Esophagus (tissue), 2 donors: ENCODE results near the gene SMOC1. TPM values are rescaled to one million over a fixed set of nuclear protein-coding genes. Genes with fewer than 3 reads are reported as not detected.

Experiments used
- H3K27ac ChIP-seq, 2 donors: one replicate each; pipeline ENCODE4 v1.5.1; 2013; ENCODE audit warnings: low read depth in 2 of 2, mild to moderate bottlenecking in 2 of 2, inconsistent platforms in 1 of 2, low read length in 1 of 2, moderate library complexity in 1 of 2
- H3K27me3 ChIP-seq, 2 donors: one replicate each; pipeline ENCODE4 v1.6.1; 2013; ENCODE audit warnings: low read length in 2 of 2, control low read depth in 1 of 2, mild to moderate bottlenecking in 1 of 2; ENCODE audit not compliant: insufficient read depth in 2 of 2, control insufficient read depth in 1 of 2
- H3K36me3 ChIP-seq, 2 donors: one replicate each; pipeline ENCODE4 v1.6.1; 2013; ENCODE audit warnings: low read length in 1 of 2; ENCODE audit not compliant: control insufficient read depth in 2 of 2, insufficient read depth in 2 of 2
- H3K4me1 ChIP-seq, 2 donors: one replicate each; pipeline ENCODE4 v1.6.1; 2013; ENCODE audit warnings: low read length in 1 of 2; ENCODE audit not compliant: control insufficient read depth in 2 of 2, insufficient read depth in 2 of 2
- H3K4me3 ChIP-seq, 2 donors: one replicate each; pipeline ENCODE4 v1.5.1; 2013; ENCODE audit warnings: low read length in 2 of 2, mild to moderate bottlenecking in 2 of 2, low read depth in 1 of 2, moderate library complexity in 1 of 2
- H3K9me3 ChIP-seq, 2 donors: one replicate each; pipeline ENCODE4 v1.6.1; 2013; ENCODE audit warnings: mild to moderate bottlenecking in 2 of 2, low read depth in 1 of 2, low read length in 1 of 2, moderate library complexity in 1 of 2; ENCODE audit not compliant: control insufficient read depth in 2 of 2, insufficient read depth in 1 of 2
- WGBS, 2 donors: extraction: QIAGEN DNeasy Blood & Tissue Kit; methylation state at CpG; one replicate each; pipeline ENCODE4 v1.1.7; 2013; 5-methylcytosine and 5-hydroxymethylcytosine counted together
- polyA plus RNA-seq, 2 donors: library from polyadenylated mRNA; stranded (reverse); fragments of 200-250 nt; gene quantifications; one replicate each; pipeline ENCODE4 v1.2.3, GENCODE V29; 2013
- donor health status: healthy with polysubstance abuse.
- donor health status: Bipolar disorder and iron deficiency.

Gene SMOC1
- polyA plus RNA-seq, 2 donors, result 0.04 to 0.16 TPM

DNA sequence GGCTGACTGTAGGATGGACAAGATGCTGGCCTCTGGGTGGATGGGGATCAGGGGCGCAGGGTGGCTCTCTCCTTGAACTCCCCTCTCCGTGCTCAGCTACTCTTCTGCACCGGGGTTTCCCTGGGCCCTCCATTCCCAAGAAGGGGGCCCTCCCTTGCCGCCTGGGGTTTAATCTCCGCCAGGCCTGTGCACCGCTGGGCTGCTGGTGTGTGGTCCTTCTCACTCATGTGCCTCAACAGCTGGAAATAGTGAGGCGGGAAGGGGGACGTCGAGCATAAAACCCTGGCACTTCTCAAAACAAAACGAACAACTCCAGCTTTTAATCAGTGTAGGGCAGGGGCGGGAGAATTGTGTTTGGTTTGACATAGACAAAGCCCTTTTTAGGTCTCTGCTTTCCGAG is 19.0 kb upstream of the SMOC1 start:
- Histone ChIP-seq H3K27ac (no peak overlapping the region), H3K4me1 (no peaks in the 10 kb centered on the region), H3K4me3 (no peak overlapping the region), H3K36me3 (no peaks in the 10 kb centered on the region), H3K9me3 (no peaks in the 10 kb centered on the region), H3K27me3 (no peaks in the 10 kb centered on the region)
- 50 to 52% methylated on average over 12 of the region's 12 CpGs for WGBS, 2 donors

DNA sequence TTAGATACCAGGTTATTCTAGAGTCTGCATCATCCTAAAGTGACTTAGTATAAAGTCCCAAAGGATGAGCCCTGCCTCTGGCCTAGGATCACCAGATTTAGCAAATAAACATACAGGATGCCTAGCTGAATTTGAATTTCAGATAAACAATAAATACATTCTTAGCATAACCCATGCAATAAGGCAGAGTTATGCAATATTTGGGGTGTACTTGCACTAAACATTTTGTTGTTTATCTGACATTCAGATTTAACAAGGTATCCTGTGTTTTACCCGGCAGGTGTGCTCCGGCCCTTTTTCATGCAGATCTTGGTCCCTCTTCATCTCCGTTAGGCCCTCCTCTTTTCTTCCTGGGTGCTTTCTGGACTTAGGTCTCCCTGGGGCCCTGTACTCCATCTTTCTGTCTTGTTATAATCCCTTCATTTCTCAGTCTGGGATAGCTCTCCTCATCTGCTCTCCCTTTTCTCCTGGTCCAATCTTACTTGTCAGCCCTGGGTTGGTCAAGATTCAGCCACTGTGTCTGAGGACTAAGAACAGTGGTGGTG is 18.1 kb upstream of the SMOC1 start:
- H3K9me3 ChIP-seq, result peaks cover 0 to 5% of the 10 kb centered on the region in 2 donors
- no peaks in the 10 kb centered on the region for H3K4me1 ChIP-seq
- H3K36me3 ChIP-seq, result no peaks in the 10 kb centered on the region
- H3K27ac ChIP-seq, result no peak overlapping the region
- 85 to 95% methylated on average over 3 of the region's 3 CpGs for WGBS, 2 donors
- H3K27me3 ChIP-seq, result no peaks in the 10 kb centered on the region
- H3K4me3 ChIP-seq, result no peak overlapping the region

DNA sequence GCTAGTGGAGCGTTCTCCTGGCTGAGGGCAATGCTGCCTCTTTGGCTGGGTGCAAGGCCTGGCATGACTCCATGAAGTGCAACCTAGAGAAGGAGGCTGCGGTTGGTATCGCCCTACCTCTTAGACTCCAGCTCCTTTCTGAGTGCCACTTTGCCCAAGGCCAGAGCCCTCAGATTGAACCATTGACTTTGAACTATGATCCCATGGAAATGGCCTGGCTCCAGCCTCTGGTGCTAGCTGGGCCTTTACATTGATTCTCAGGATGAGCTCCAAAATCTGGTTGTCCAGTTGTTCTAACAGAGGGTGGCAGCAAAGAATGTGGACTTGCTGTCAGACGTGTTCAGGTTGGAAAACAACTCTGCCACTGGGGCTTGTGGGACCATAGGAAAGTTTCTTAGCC is 16.1 kb upstream of the SMOC1 start:
- no peaks in the 10 kb centered on the region for H3K36me3 ChIP-seq
- no peaks in the 10 kb centered on the region for H3K4me1 ChIP-seq
- 84 to 88% methylated on average over 3 to 4 of the region's 4 CpGs for WGBS, 2 donors
- H3K9me3 ChIP-seq, result peaks cover 0 to 5% of the 10 kb centered on the region in 2 donors
- no peak overlapping the region for H3K4me3 ChIP-seq
- H3K27me3 ChIP-seq, result no peaks in the 10 kb centered on the region
- H3K27ac ChIP-seq, result no peak overlapping the region

DNA sequence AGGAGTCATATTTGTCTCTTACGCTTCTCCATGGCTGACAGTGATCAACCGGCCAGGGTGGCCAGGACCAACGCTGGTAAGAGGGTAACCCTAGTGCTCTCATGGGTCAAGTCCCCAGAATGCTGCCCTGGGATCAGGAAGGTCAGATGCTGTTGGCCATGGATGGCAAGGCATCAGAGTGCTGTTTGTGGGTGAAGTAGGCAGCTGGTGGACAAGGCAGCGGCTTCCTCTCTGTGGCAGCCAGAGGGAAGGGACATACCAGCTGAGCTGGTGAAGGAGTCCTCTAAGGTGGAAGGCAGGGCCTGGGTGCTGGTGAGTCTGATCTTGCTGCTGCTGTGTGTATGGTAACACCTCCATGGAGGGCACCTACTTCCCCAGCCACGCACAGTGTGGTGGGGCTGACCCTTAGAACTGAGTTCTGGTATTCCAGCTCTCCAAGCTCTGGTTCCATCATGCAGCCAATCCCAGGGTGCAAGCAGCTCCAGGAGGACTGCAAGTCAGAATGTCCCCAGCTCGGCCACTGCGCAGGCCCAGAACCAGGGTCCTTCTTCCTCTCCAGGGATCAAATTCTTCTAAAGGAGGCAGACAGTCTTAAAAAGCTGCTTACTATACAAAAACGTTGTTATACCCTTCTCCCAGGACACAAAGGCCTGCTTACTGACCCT is 13.4 kb upstream of the SMOC1 start:
- no peak overlapping the region for H3K4me3 ChIP-seq
- WGBS, 2 donors, result 79 to 83% methylated on average over 8 of the region's 8 CpGs

DNA sequence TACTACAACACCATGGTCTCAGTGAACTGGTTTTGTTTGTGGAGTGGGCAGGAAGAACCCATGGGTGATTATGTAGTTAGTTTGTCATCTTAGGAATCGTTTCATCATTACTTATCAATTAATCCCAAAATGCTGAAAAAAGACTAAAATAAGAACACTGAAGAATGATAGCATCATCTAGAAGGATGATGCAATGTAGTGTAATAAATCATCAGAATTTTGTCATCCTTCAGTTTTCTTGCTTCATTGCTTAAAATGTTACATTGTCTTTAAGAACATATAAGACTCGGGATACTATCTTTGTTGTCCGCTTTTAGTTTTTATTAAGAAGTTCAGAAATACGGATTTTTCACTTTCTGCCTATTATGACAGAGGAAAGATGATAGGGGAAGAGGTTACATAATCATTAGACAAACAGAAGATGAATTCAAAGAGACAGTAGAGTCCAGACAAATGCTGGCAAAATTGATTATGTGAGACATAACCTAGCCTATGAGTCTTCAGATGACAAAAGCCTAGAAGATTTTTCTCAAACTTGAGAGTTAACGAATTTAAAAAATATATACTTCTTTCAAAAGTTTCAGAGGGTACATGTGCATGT is 10.8 kb upstream of the SMOC1 start:
- no peaks in the 10 kb centered on the region for H3K4me1 ChIP-seq
- H3K27ac ChIP-seq, result no peak overlapping the region
- no peaks in the 10 kb centered on the region for H3K27me3 ChIP-seq
- H3K4me3 ChIP-seq, result no peak overlapping the region
- no peaks in the 10 kb centered on the region for H3K36me3 ChIP-seq
- peaks cover 0 to 5% of the 10 kb centered on the region in 2 donors for H3K9me3 ChIP-seq
- whole genome bisulfite sequencing, 2 donors, result 77 to 80% methylated on average over 5 of the region's 5 CpGs

More for the DNA sequence above, 13.4 kb upstream of the SMOC1 start:
- Histone ChIP-seq H3K27me3 (no peaks in the 10 kb centered on the region), H3K4me1 (no peaks in the 10 kb centered on the region), H3K36me3 (no peaks in the 10 kb centered on the region), H3K9me3 (peaks cover 0 to 5% of the 10 kb centered on the region in 2 donors), H3K27ac (no peak overlapping the region)

DNA sequence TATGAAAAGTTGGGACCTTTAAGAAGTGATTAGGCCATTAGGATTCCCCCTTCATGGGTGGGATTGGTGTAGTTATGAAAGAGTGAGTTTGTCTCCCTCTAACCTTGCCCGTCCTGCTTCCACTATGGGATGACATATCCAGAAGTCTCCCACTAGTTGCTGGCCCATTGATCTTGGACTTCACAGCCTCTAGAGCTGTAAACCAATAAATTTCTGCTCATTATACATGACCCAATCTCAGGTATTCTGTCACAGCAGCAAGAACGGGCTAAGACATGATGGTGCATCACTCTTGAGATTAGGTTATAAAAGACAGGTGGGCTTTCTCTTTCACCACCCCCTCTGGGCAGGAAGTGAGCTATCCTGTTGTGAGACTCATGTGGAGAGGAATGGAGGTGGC is 8.6 kb upstream of the SMOC1 start:
- no peaks in the 10 kb centered on the region for H3K27me3 ChIP-seq
- no peaks in the 10 kb centered on the region for H3K36me3 ChIP-seq
- H3K9me3 ChIP-seq, result peaks cover 0 to 2% of the 10 kb centered on the region in 2 donors
- 88% methylated on average over 2 of the region's 2 CpGs for WGBS, 2 donors
- no peak overlapping the region for H3K4me3 ChIP-seq
- no peaks in the 10 kb centered on the region for H3K4me1 ChIP-seq
- no peak overlapping the region for H3K27ac ChIP-seq

DNA sequence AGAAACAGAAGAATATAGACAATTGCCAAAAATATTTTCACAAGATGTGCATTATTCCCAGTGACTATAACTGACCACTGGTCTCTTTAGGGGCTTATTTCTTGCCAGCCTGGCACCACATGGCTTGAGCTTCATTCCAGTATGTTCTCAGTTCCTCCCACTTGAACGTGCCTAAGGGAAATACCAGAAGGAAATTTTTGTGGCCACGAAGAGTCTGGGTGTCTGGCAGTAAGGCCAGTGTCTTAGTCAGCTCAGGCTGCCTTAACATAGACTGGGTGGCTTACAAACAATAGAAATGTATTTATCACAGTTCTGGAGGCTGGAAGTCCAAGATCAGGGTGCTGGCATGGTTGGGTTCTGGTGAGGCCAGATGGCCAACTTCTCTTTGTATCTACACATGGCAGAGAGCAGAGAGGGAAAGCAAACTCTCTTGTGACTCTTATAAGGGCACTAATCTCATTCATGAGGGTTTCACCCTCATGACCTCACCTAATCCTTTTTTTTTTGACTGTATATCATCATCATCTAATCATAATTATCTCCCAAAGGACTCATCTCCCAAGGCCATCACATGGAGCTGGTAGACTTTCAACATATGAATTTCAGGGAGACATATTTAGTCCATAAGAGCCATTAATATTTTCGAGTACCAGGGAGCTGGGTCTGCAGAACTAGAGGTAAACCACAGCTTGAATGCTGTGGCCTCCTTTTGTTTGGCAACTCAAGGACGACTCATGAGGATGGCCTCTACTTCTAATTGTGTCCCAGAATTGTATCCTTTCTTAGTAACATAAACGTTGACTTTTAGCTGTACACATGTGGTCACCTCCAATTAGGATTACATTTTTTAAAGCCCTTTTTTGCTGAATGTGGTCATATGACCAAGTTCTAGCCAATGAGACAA is 5.1 kb upstream of the SMOC1 start:
- no peaks in the 10 kb centered on the region for H3K9me3 ChIP-seq
- H3K27ac ChIP-seq, result no peak overlapping the region
- H3K36me3 ChIP-seq, result no peaks in the 10 kb centered on the region
- H3K27me3 ChIP-seq, result peaks cover 0 to 3% of the 10 kb centered on the region in 2 donors
- no peaks in the 10 kb centered on the region for H3K4me1 ChIP-seq
- WGBS, 2 donors, result 65 to 75% methylated on average over 5 of the region's 5 CpGs
- no peak overlapping the region for H3K4me3 ChIP-seq

DNA sequence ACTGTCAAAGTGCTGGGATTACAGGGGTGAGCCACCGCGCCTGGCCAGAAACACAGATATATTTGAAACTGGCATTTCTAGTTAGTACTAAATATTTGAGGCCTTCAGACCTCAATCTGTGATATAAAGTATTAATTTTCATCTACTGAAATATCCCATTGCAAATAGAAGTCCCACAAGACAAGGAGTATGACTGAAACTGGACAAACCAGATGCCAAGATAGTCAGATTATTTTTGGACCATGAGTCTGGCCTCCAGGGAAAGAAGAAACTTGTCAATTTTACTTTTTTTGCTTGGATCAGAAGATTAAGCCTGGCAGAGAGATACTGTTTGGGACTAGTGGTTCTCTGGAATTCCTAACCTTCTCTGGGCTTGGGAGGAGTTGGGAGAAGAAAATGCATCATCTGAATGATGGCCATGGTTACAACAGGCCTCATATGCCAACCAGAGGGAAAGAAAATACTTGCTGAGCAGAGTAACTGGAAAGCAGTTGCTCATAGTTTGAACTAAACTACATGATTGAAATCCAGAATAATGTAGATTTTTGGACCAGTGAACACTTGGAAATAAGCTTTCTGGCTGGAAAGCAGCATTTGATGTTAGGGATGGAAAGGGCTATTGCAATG is 2.9 kb upstream of the SMOC1 start:
- peaks cover 4 to 10% of the 10 kb centered on the region in 2 donors for H3K27me3 ChIP-seq
- no peaks in the 10 kb centered on the region for H3K4me1 ChIP-seq
- no peak overlapping the region for H3K27ac ChIP-seq
- 40 to 41% methylated on average over 2 of the region's 2 CpGs for WGBS, 2 donors
- no peaks in the 10 kb centered on the region for H3K36me3 ChIP-seq
- H3K4me3 ChIP-seq, result no peak overlapping the region
- H3K9me3 ChIP-seq, result no peaks in the 10 kb centered on the region

DNA sequence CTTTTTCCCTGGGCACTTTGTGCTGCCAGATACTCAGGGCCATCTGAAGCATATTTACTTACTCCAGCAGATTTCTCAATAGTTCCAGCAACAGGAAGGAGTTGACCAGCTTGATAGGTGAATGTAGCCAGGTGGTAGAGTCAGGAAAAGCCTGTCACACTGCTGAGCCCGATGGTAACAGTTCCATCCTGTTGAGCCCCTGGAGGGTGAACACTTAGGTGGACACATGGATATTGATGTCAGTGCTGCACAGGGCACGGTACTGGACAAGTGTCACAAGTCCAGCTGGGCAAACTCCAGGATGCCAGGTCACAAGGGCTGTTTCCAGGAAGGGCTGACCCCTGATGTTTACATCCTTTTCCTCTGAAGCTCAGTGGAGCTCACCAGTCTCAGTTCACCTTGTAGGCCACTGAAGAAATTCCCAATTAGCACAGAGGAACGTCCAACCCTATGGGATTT is 2.3 kb upstream of the SMOC1 start:
- no peaks in the 10 kb centered on the region for H3K36me3 ChIP-seq
- no peak overlapping the region for H3K27ac ChIP-seq
- H3K9me3 ChIP-seq, result no peaks in the 10 kb centered on the region
- peaks cover 4 to 10% of the 10 kb centered on the region in 2 donors for H3K27me3 ChIP-seq
- H3K4me3 ChIP-seq, result no peak overlapping the region
- H3K4me1 ChIP-seq, result no peaks in the 10 kb centered on the region
- WGBS, 2 donors, result 47% methylated on average over 3 of the region's 3 CpGs
